GM12878 (cell line): ENCODE results near the gene MED25. TPM values are rescaled to one million over a fixed set of nuclear protein-coding genes. Genes with fewer than 3 reads are reported as not detected.

Experiments
- BMI1 ChIP-seq: fragments of 450-650 bp; IDR thresholded peaks from 2 replicates; pipeline ENCODE4 v1.6.1; 2016; ENCODE audit warnings: mild to moderate bottlenecking, moderate library complexity, borderline replicate concordance
- CBX5 ChIP-seq: sonication (generic); IDR thresholded peaks from 2 replicates; pipeline ENCODE4 v1.6.1; 2016; ENCODE audit warnings: low read depth, moderate library complexity, mild to moderate bottlenecking, inconsistent platforms
- CEBPZ ChIP-seq: fragments of 150-350 bp; IDR thresholded peaks from 2 replicates; pipeline ENCODE4 v1.6.1; 2016; ENCODE audit warnings: low read depth, low read length
- DPF2 ChIP-seq: fragments of 450-650 bp; IDR thresholded peaks from 2 replicates; pipeline ENCODE4 v1.6.1; 2017; ENCODE audit warnings: mild to moderate bottlenecking
- EED ChIP-seq: sonication (generic); IDR thresholded peaks from 2 replicates; pipeline ENCODE4 v1.6.1; 2016; ENCODE audit warnings: antibody characterized with exemption, low read depth
- EGR1 ChIP-seq, 2 experiments: IDR thresholded peaks; 1 replicate in 1 of 2; 2 replicates in 1 of 2; pipeline ENCODE4 v1.6.1; 2011 to 2012; ENCODE audit warnings: low read depth in 2 of 2, low read length in 2 of 2, borderline replicate concordance in 1 of 2, mild to moderate bottlenecking in 1 of 2, moderate library complexity in 1 of 2
- GABPA ChIP-seq: IDR thresholded peaks from 2 replicates; pipeline ENCODE4 v1.6.1; 2014; ENCODE audit warnings: antibody characterized with exemption, low read depth, mild to moderate bottlenecking, inconsistent platforms
- IKZF1 ChIP-seq: fragments of 450-650 bp; conservative IDR thresholded peaks from 2 replicates; pipeline ENCODE4 v1.6.1; 2017; ENCODE audit warnings: antibody characterized with exemption, mild to moderate bottlenecking
- MTA2 ChIP-seq: fragments of 450-650 bp; IDR thresholded peaks from 2 replicates; pipeline ENCODE4 v1.6.1; 2016; ENCODE audit warnings: low read depth, mild to moderate bottlenecking, moderate library complexity
- PAX5 ChIP-seq: IDR thresholded peaks from 2 replicates; pipeline ENCODE4 v1.6.1; 2011; ENCODE audit warnings: low read depth, low read length, borderline replicate concordance
- PML ChIP-seq: IDR thresholded peaks from 2 replicates; pipeline ENCODE4 v1.6.1; 2012; ENCODE audit warnings: low read length, inconsistent platforms
- SIN3A ChIP-seq: IDR thresholded peaks from 2 replicates; pipeline ENCODE4 v1.6.1; 2012; ENCODE audit warnings: low read depth, low read length, improper control_type of control experiment
- SMARCA5 ChIP-seq: fragments of 450-650 bp; IDR thresholded peaks from 2 replicates; pipeline ENCODE4 v1.6.1; 2017; ENCODE audit warnings: mild to moderate bottlenecking
- WRNIP1 ChIP-seq: IDR thresholded peaks from 2 replicates; pipeline ENCODE4 v1.6.1; 2011; ENCODE audit warnings: low read depth, low read length, improper control_type of control experiment, borderline replicate concordance
- ZNF207 ChIP-seq: fragments of 450-650 bp; IDR thresholded peaks from 2 replicates; pipeline ENCODE4 v1.6.1; 2014; ENCODE audit warnings: antibody characterized with exemption, mild to moderate bottlenecking, borderline replicate concordance
- ZNF592 ChIP-seq: fragments of 450-650 bp; IDR thresholded peaks from 2 replicates; pipeline ENCODE4 v1.6.1; 2017; ENCODE audit warnings: mild to moderate bottlenecking, moderate library complexity
- ZNF687 ChIP-seq: fragments of 450-650 bp; IDR thresholded peaks from 2 replicates; pipeline ENCODE4 v1.6.1; 2017; ENCODE audit warnings: mild to moderate bottlenecking, moderate library complexity
- ZSCAN29 ChIP-seq: fragments of 450-650 bp; IDR thresholded peaks from 2 replicates; pipeline ENCODE4 v1.6.1; 2017; ENCODE audit warnings: mild to moderate bottlenecking, moderate library complexity
- polyA plus RNA-seq, 11 experiments: library from polyadenylated mRNA; depleted of rRNA in 4 of 11; unstranded in 6 of 11; stranded (reverse) in 5 of 11; fragments of >200 nt; fragmentation: Nextera tagmentation in 4 of 11; fragmentation: Illumina TruSeq in 1 of 11; extraction: Ambion mirVana in 4 of 11; extraction: Trizol in 1 of 11; gene quantifications; 1 replicate in 1 of 11; 2 replicates in 10 of 11; pipeline versions ENCODE4 v1.2.1 to v1.2.3, GENCODE V29; 2011 to 2016; ENCODE audit warnings: inconsistent platforms in 2 of 11, missing spikeins in 2 of 11, low read depth in 1 of 11
- total RNA-seq, 4 experiments: library from RNA; depleted of rRNA in 3 of 4; stranded (reverse); fragments of >200 nt in 3 of 4; fragmentation: Illumina TruSeq in 1 of 4; extraction: Trizol in 1 of 4; gene quantifications; 2 replicates each; pipeline versions ENCODE4 v1.2.1 to v1.2.3, GENCODE V29; 2013 to 2021

Gene MED25
- total and polyA plus RNA-seq, 10 of the 15 experiments (the other 5 are each of a cell fraction or from before 2014, with no cell fraction given): 3.5 to 53.9 (median 17.1) TPM

- TF ChIP-seq ZNF592: no peak
- no peak for TF ChIP-seq ZSCAN29
- TF ChIP-seq CEBPZ: no peak
- peak; percentile 71 for TF ChIP-seq IKZF1
- TF ChIP-seq EED: no peak
- TF ChIP-seq SIN3A: peak; percentile 83; the same call in 1 of the 2 replicates
- TF ChIP-seq PML: peak; percentile 61; the same call in 1 of the 2 replicates
- peak; percentile 20; the same call in 1 of the 2 replicates for TF ChIP-seq PAX5
- no peak; the same call in 1 of the 2 replicates for TF ChIP-seq ZNF687
- no peak; the same call in 1 of the 2 replicates for TF ChIP-seq DPF2
- no peak for TF ChIP-seq EGR1 (IDR thresholded peaks at IDR 0.05; ENCODE audit: borderline replicate concordance in 1 of 2, low read depth in 2 of 2, low read length in 2 of 2)
- peak; percentile 89; the same call in 1 of the 2 replicates for TF ChIP-seq ZNF207
- TF ChIP-seq WRNIP1: 0 out of 2 replicates have a peak, but pooled peaks have one; percentile 70
- TF ChIP-seq SMARCA5: peak; percentile 99
- TF ChIP-seq MTA2: peak; percentile 25; the same call in 1 of the 2 replicates
- peak; percentile 96 for TF ChIP-seq GABPA
- TF ChIP-seq BMI1: peak; percentile 99
- TF ChIP-seq CBX5: peak; percentile 73; the same call in 1 of the 2 replicates
Observed at GRCh38 chr19:49812997-49813861, 4.9 kb upstream of the MED25 start, which contains the start of gene FUZ (continued).
